HG02840 (cell line): ENCODE data around the gene RBM14.
"Not testable (repeated sequence)": the region's sequence is repeated elsewhere in the genome, so short reads cannot be mapped to it uniquely, and the experiment has no call there.

Source experiments
- ATAC-seq: cut with Tn5 transposase; IDR thresholded peaks from one replicate; pipeline ENCODE4 v1.9.1; 2021; ENCODE audit warnings: mild to moderate bottlenecking, moderate library complexity, moderate number of reproducible peaks; ENCODE audit not compliant: unreplicated experiment, low FRiP score

RBM14 gene

GRCh38 chr11:66631883-66632282 lies 15.5 kb downstream of the RBM14 start:
- no peak for ATAC-seq

- no peak for ATAC-seq
These were observed 16.5 kb downstream of the RBM14 start for GRCh38 chr11:66632952-66633351.

- no peak for ATAC-seq
These were observed 20.0 kb downstream of the RBM14 start for GRCh38 chr11:66636411-66636810.

GRCh38 chr11:66637557-66638176 lies 21.2 kb downstream of the RBM14 start:
- no peak for ATAC-seq

GRCh38 chr11:66638177-66639065 lies 22.0 kb downstream of the RBM14 start, which contains the start of gene RBM4:
Gene RBM4, plus strand, starts transcription at chr11:66638703. Its CDS starts 1,009 bp downstream, at chr11:66639712.
- peak; percentile 95 for ATAC-seq

- ATAC-seq: no peak
These were observed 22.8 kb downstream of the RBM14 start for GRCh38 chr11:66639066-66639813.

GRCh38 chr11:66639814-66640340 lies 23.4 kb downstream of the RBM14 start:
- ATAC-seq: not testable (repeated sequence)

- no peak for ATAC-seq
These were observed 25.4 kb downstream of the RBM14 start for GRCh38 chr11:66641834-66642233.

GRCh38 chr11:66643745-66644437 lies 27.5 kb downstream of the RBM14 start:
- no peak for ATAC-seq

- ATAC-seq: no peak
These were observed 30.4 kb downstream of the RBM14 start for GRCh38 chr11:66646828-66647227.

- ATAC-seq: no peak
These were observed 33.5 kb downstream of the RBM14 start for GRCh38 chr11:66649903-66650302.

- ATAC-seq: no peak
These were observed 34.6 kb downstream of the RBM14 start for GRCh38 chr11:66651016-66651415.

GRCh38 chr11:66652651-66653050 lies 36.2 kb downstream of the RBM14 start:
- no peak for ATAC-seq

- ATAC-seq: no peak
These were observed 36.7 kb downstream of the RBM14 start for GRCh38 chr11:66653123-66653522.

- ATAC-seq: no peak
These were observed 43.3 kb downstream of the RBM14 start for GRCh38 chr11:66659763-66660162.

GRCh38 chr11:66663741-66664296 lies 47.4 kb downstream of the RBM14 start:
- ATAC-seq: no peak

- ATAC-seq: no peak
These were observed 48.9 kb downstream of the RBM14 start for GRCh38 chr11:66665369-66665768.

GRCh38 chr11:66670816-66671215 lies 54.4 kb downstream of the RBM14 start:
- ATAC-seq: no peak

GRCh38 chr11:66674964-66675602 lies 58.7 kb downstream of the RBM14 start:
- no peak for ATAC-seq
